Upper lobe of left lung (tissue), 6 donors: Measurements from ENCODE around the gene CAMKK2. TPM values are rescaled to one million over a fixed set of nuclear protein-coding genes. Genes with fewer than 3 reads are reported as not detected.
A peak's percentile ranks its signal among the peaks of the same experiment; 100 is the strongest.

Experiments used
- ATAC-seq, 2 donors: fragments of 200-7000 bp; cut with Tn5 transposase; one replicate each; pipeline ENCODE4 v1.9.1; 2022; ENCODE audit warnings: mild to moderate bottlenecking in 2 of 2, moderate library complexity in 2 of 2; ENCODE audit not compliant: low FRiP score in 2 of 2
- DNase-seq, 2 donors: peaks; one replicate each; pipeline ENCODE4 v3.0.0-alpha.2; 2019 to 2020
- H3K27ac ChIP-seq, 4 donors: fragments of 200-600 bp; sonication (generic); one replicate each; pipeline ENCODE4 v1.5.1; 2016 to 2019
- H3K27me3 ChIP-seq, 4 donors: fragments of 200-600 bp; sonication (generic); one replicate each; pipeline ENCODE4 v1.5.1; 2017 to 2019
- H3K36me3 ChIP-seq, 4 donors: fragments of 200-600 bp; sonication (generic); one replicate each; pipeline ENCODE4 v1.5.1; 2016 to 2019
- H3K4me1 ChIP-seq, 4 donors: fragments of 200-600 bp; sonication (generic); one replicate each; pipeline ENCODE4 v1.5.1; 2018 to 2019
- H3K4me3 ChIP-seq, 4 donors: fragments of 200-600 bp; sonication (generic); one replicate each; pipeline ENCODE4 v1.5.1; 2017 to 2019; ENCODE audit warnings: mild to moderate bottlenecking in 2 of 4, moderate library complexity in 1 of 4
- H3K9me3 ChIP-seq, 4 donors: fragments of 200-600 bp; sonication (generic); one replicate each; pipeline ENCODE4 v1.5.1; 2018 to 2019
- CTCF ChIP-seq, 6 experiments: fragments of 450-650 bp in 4 of 6; fragments of 200-600 bp in 2 of 6; sonication (generic) in 2 of 6; IDR thresholded peaks; one replicate each; pipeline ENCODE4 v1.5.1; 2016 to 2019; ENCODE audit warnings: antibody characterized with exemption in 6 of 6
- EP300 ChIP-seq, 4 donors: sonication (generic); formaldehyde crosslinking; IDR thresholded peaks; one replicate each; pipeline ENCODE4 v1.5.1; 2017; ENCODE audit warnings: antibody characterized with exemption in 4 of 4, control low read depth in 2 of 4
- POLR2A ChIP-seq, 4 donors: fragments of 450-650 bp; IDR thresholded peaks; one replicate each; pipeline ENCODE4 v1.5.1; 2016 to 2017; ENCODE audit warnings: antibody characterized with exemption in 4 of 4, mild to moderate bottlenecking in 2 of 4
- POLR2AphosphoS5 ChIP-seq, 2 donors: sonication (generic); formaldehyde crosslinking; IDR thresholded peaks; one replicate each; pipeline ENCODE4 v1.5.1; 2017; ENCODE audit warnings: antibody characterized with exemption in 2 of 2
- WGBS, 2 donors: methylation state at CpG; one replicate each; pipeline ENCODE4 v1.1.5; 2017 to 2018; 5-methylcytosine and 5-hydroxymethylcytosine counted together
- total RNA-seq, 6 donors: library from RNA; depleted of rRNA in 4 of 6; stranded (reverse); fragments of >200 nt in 4 of 6; gene quantifications; one replicate each; pipeline versions ENCODE4 v1.1.0 to v1.2.1, GENCODE V29; 2016 to 2021
- donor health status: DM: no; HTN: no; CAD: no; lungs with moderate emphysema.
- donor health status: DM: no; HTN: yes; CAD: no; lungs with severe emphysema.

CAMKK2 gene
- total RNA-seq, 6 donors from 2014 or later, result 27.7 to 63.9 (median 41.7) TPM

DNA sequence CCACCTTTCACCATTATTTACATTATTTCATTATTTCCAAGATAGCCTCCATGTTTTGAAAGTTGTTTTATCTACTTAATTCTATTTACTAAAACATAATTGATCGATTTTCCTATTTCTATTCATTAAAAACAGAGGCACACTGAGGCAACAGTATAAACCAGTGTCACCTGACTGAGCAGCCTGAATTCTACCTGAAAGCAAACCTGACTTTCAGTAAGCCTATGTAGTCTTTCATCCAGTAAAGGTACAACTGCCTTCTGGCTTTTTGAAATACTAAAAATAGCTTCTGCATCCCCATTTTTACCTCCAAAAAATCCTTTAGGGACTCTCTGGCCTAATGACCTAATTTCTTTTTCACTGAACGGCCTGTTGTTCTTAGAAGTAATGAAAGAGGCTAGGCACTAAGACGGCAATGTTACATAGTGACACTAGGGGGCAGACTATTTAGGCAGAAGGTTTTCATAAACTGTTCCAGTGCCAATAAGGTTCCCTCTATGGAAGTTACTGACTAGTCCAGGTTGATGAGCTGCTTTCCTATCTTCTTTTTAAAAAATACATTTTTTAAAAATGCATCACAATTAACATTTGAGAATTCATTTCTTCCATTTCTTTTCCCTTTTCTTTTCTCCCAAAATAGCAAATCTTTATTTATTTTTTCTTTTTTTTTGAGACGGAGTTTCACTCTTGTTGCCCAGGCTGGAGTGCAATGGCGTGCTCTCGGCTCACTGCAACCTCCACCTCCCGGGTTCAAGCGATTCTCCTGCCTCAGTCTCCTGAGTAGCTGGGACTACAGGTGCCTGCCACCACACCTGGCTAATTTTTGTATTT, 38.2 kb upstream of the CAMKK2 start:
- ATAC-seq (peak; percentile 83 to 88), DNase-seq (no peak)
- H3K36me3 ChIP-seq, result peaks cover 9 to 90% (median 51%) of the 10 kb centered on the region in 4 donors
- no peak overlapping the region for H3K4me3 ChIP-seq
- H3K9me3 ChIP-seq, result no peaks in the 10 kb centered on the region
- no peaks in the 10 kb centered on the region for H3K27me3 ChIP-seq
- H3K4me1 ChIP-seq, result peaks cover 0 to 4% (median 2%) of the 10 kb centered on the region in 4 donors
- 64% methylated on average over 8 of the region's 8 CpGs for WGBS, 2 donors
- H3K27ac ChIP-seq, result no peak overlapping the region
- TF ChIP-seq CTCF (IDR thresholded peaks at IDR 0.05), result peak; percentile 62 to 85 (median 78)
- TF ChIP-seq POLR2AphosphoS5 (IDR thresholded peaks at IDR 0.05), result no peak

- WGBS, 2 donors, result 90 to 97% methylated on average over 1 of the region's 1 CpG
- peaks cover 0 to 4% (median 2%) of the 10 kb centered on the region in 4 donors for H3K4me1 ChIP-seq
- H3K9me3 ChIP-seq, result no peaks in the 10 kb centered on the region
- no peaks in the 10 kb centered on the region for H3K27me3 ChIP-seq
- no peak overlapping the region for H3K4me3 ChIP-seq
- DNase-seq (no peak), ATAC-seq (no peak)
- peaks cover 10 to 91% (median 58%) of the 10 kb centered on the region in 4 donors for H3K36me3 ChIP-seq
- TF ChIP-seq EP300 (IDR thresholded peaks at IDR 0.05) (no peak), POLR2A (IDR thresholded peaks at IDR 0.05) (no peak), CTCF (IDR thresholded peaks at IDR 0.05) (no peak), POLR2AphosphoS5 (IDR thresholded peaks at IDR 0.05) (no peak)
- no peak overlapping the region for H3K27ac ChIP-seq
These were observed 37.2 kb upstream of the CAMKK2 start for GRCh38 chr12:121333747-121334146.

GRCh38 chr12:121331248-121331647, 34.7 kb upstream of the CAMKK2 start:
- 66 to 74% methylated on average over 6 of the region's 6 CpGs for WGBS, 2 donors
- Histone ChIP-seq H3K27me3 (no peaks in the 10 kb centered on the region), H3K4me1 (peaks cover 0 to 13% (median 5%) of the 10 kb centered on the region in 4 donors), H3K9me3 (no peaks in the 10 kb centered on the region), H3K4me3 (no peak overlapping the region), H3K36me3 (peaks cover 17 to 92% (median 64%) of the 10 kb centered on the region in 4 donors), H3K27ac (peak overlapping the region in 1 of 4 donors; percentile 32)
- DNase-seq (no peak), ATAC-seq (no peak)
- TF ChIP-seq POLR2A (IDR thresholded peaks at IDR 0.05), result no peak
- no peak for TF ChIP-seq EP300 (IDR thresholded peaks at IDR 0.05)
- no peak for TF ChIP-seq CTCF (IDR thresholded peaks at IDR 0.05)
- TF ChIP-seq POLR2AphosphoS5 (IDR thresholded peaks at IDR 0.05), result no peak

- Histone ChIP-seq H3K4me3 (no peak overlapping the region), H3K27ac (no peak overlapping the region), H3K36me3 (peaks cover 17 to 92% (median 64%) of the 10 kb centered on the region in 4 donors), H3K4me1 (peaks cover 0 to 14% (median 9%) of the 10 kb centered on the region in 4 donors), H3K9me3 (no peaks in the 10 kb centered on the region), H3K27me3 (no peaks in the 10 kb centered on the region)
- DNase-seq (no peak), ATAC-seq (no peak)
- no peak for TF ChIP-seq CTCF (IDR thresholded peaks at IDR 0.05)
- TF ChIP-seq POLR2A (IDR thresholded peaks at IDR 0.05), result no peak
These were observed 34.2 kb upstream of the CAMKK2 start for GRCh38 chr12:121330692-121331091.

GRCh38 chr12:121330195-121330594, 33.7 kb upstream of the CAMKK2 start:
- no peak for DNase-seq
- 95 to 97% methylated on average over 4 of the region's 4 CpGs for WGBS, 2 donors
- Histone ChIP-seq H3K4me3 (no peak overlapping the region), H3K27ac (no peak overlapping the region), H3K36me3 (peaks cover 15 to 92% (median 62%) of the 10 kb centered on the region in 4 donors), H3K4me1 (peaks cover 0 to 14% (median 9%) of the 10 kb centered on the region in 4 donors), H3K27me3 (no peaks in the 10 kb centered on the region), H3K9me3 (no peaks in the 10 kb centered on the region)
- no peak for ATAC-seq
- TF ChIP-seq CTCF (IDR thresholded peaks at IDR 0.05), result no peak
- TF ChIP-seq POLR2A (IDR thresholded peaks at IDR 0.05), result no peak
- TF ChIP-seq POLR2AphosphoS5 (IDR thresholded peaks at IDR 0.05), result no peak
- no peak for TF ChIP-seq EP300 (IDR thresholded peaks at IDR 0.05)
